Stimulated activated effector memory CD8-positive, alpha-beta T cell treated with anti-CD3 and anti-CD28 coated beads, Interleukin-12 subunit alpha, Interleukin-12 subunit beta, amount 100 ng/mL, for 72 hours (primary cell): ENCODE results near the gene SMCO4.
"Not testable (repeated sequence)": the region's sequence is repeated elsewhere in the genome, so short reads cannot be mapped to it uniquely, and the experiment has no call there.

Experiments used
- ATAC-seq: fragments of 150-1000 bp; cut with Tn5 transposase; 2 replicates; pipeline ENCODE4 v1.10.0; 2021
- DNase-seq, 2 donors: peaks; one replicate each; pipeline ENCODE4 v3.0.0; 2021 to 2022; ENCODE audit warnings: low spot score in 2 of 2
- H3K27ac Mint-ChIP-seq: one replicate; pipeline ENCODE4 v1.8.0; 2022; ENCODE audit warnings: mild to moderate bottlenecking, mixed read lengths
- H3K36me3 Mint-ChIP-seq: one replicate; pipeline ENCODE4 v1.8.0; 2022; ENCODE audit warnings: mild to moderate bottlenecking, mixed read lengths
- H3K4me1 Mint-ChIP-seq: one replicate; pipeline ENCODE4 v1.8.0; 2022; ENCODE audit warnings: mixed read lengths
- H3K4me3 Mint-ChIP-seq: one replicate; pipeline ENCODE4 v1.8.0; 2022; ENCODE audit warnings: mild to moderate bottlenecking, mixed read lengths
- H3K9me3 Mint-ChIP-seq: one replicate; pipeline ENCODE4 v1.8.0; 2022; ENCODE audit warnings: mixed read lengths

SMCO4 gene

DNA sequence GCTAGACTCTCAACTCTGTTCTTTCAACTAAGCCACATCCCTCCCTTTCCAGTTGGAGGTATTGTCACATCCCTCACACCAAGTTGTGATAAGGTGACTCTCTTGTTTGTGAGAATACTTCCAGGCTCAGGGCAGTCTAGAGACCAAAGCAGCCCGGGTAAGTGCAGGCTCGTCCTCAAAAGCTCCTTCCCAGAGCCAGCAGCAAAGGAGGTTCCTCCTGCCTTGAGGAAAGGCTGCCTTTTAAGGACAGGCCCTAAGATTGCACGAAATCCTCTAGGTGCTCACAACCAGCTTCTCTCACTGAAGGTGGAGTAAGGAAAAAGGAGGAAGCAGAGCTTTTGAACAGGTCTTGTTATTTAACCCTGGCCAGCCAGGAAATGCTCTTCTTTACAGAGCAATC, 53.4 kb downstream of the SMCO4 start:
- no peak for ATAC-seq
- no peaks in the 10 kb centered on the region for H3K4me1 Mint-ChIP-seq
- no peaks in the 10 kb centered on the region for H3K9me3 Mint-ChIP-seq
- DNase-seq, result no peak
- H3K27ac Mint-ChIP-seq, result no peak overlapping the region
- H3K36me3 Mint-ChIP-seq, result no peaks in the 10 kb centered on the region
- no peak overlapping the region for H3K4me3 Mint-ChIP-seq

DNA sequence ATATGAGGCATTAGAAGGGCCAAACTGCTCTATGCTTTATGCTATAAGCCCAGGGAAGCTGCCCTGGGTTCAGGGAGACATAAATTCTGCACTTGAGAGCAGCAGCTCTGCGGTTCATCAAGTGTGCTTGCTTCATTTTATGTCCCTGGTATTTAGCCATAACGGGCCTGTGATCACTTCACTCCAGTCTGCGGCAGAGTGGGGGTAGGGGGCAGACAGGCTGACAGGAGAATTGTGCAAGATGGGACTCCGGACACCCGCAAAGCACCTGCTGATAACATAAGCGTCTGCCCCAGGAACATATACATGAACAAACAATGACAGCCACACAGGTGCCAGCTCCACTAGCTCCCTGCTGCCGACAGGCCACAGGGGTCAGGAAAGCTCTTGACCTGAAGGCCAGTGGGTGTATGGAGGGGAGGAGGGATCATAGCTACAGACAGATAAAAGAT, 56.1 kb downstream of the SMCO4 start:
- no peak overlapping the region for H3K4me3 Mint-ChIP-seq
- H3K4me1 Mint-ChIP-seq, result no peaks in the 10 kb centered on the region
- no peak overlapping the region for H3K27ac Mint-ChIP-seq
- ATAC-seq (no peak), DNase-seq (no peak)
- no peaks in the 10 kb centered on the region for H3K36me3 Mint-ChIP-seq
- no peaks in the 10 kb centered on the region for H3K9me3 Mint-ChIP-seq

DNA sequence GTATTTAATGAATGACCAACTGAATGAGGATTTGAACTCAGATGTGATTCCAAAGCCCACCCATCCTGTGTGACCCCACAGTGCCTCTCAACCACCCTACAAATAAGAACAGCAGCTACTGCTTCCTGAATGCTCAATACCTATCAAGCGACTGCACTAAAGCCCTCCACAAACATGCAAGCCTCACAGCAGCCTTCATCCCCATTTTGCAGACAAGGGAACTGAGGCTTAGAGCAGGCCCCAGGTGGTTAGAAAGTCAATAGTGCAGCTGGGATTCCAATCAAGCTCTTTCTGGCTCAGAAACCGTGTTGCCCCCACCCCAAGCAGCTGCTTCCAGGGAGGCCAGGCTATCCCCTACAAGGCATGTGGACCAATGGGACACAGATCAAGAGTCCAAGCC, 57.2 kb downstream of the SMCO4 start:
- ATAC-seq, result no peak
- no peak overlapping the region for H3K4me3 Mint-ChIP-seq
- H3K9me3 Mint-ChIP-seq, result no peaks in the 10 kb centered on the region
- H3K27ac Mint-ChIP-seq, result no peak overlapping the region
- DNase-seq, result no peak
- H3K4me1 Mint-ChIP-seq, result no peaks in the 10 kb centered on the region
- no peaks in the 10 kb centered on the region for H3K36me3 Mint-ChIP-seq

DNA sequence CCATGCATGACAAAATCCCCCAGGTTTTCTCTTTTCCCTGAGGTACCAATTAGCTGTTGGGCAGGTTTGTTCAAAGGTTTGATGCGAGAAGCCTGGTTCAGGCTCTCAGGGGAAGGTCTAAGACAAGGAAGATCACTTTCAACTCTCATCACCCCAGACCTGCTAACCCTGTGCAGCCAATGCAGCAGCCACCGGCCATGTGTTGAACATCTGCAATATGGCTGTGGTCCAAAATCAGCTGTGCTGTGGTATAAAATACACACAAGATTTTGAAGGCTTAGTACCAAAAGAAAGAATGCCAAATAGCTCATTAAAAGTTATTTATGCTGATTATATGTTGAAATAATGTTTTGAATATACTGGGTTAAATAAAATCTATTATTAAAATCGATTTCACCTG, 58.5 kb downstream of the SMCO4 start:
- Mint-ChIP-seq H3K27ac (no peak overlapping the region), H3K36me3 (no peaks in the 10 kb centered on the region), H3K4me3 (no peak overlapping the region), H3K4me1 (no peaks in the 10 kb centered on the region), H3K9me3 (no peaks in the 10 kb centered on the region)
- ATAC-seq (no peak), DNase-seq (no peak)

DNA sequence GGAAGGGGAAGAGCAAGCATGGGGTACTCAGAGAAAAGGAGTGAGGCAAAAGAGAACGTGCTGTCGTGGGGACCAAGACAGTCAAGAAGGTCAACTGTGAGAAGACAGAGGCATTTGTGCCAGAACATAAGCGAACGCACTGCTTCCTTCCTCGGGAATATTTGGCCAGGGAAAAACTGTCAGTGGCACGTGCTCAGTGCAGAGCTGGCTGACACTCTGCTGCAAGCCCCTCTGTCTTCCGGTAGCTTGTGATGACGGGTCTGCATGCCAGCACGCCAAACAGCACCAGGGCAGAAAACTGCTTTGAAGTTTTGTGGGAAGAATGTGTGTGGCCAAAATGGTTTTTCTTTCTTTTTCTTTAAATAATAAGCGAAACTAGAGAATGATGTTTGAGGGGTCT, 60.6 kb downstream of the SMCO4 start:
- no peaks in the 10 kb centered on the region for H3K4me1 Mint-ChIP-seq
- no peaks in the 10 kb centered on the region for H3K36me3 Mint-ChIP-seq
- DNase-seq (no peak), ATAC-seq (no peak)
- no peaks in the 10 kb centered on the region for H3K9me3 Mint-ChIP-seq
- peak overlapping the region; percentile 9 for H3K27ac Mint-ChIP-seq
- H3K4me3 Mint-ChIP-seq, result no peak overlapping the region

DNA sequence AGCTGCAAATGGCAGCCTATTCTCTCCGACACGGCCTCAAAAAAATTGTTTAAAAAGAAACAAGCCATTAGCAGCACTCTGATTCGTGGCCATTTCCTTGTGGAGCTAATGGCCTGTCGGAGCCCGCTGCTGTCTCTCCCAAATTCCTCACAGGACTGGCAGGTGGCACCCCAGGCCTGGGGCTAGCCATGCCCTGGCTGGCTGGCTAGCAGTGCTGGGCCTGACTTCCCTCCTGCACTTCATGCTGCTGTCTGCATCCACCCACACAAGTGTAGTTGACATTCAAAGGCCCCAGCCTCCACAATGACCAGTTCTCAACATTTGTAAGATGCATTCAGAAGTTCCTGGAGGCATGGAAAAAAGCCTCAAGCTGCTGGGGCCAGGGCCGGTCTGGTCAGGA, 61.5 kb downstream of the SMCO4 start:
- H3K4me3 Mint-ChIP-seq, result no peak overlapping the region

DNA sequence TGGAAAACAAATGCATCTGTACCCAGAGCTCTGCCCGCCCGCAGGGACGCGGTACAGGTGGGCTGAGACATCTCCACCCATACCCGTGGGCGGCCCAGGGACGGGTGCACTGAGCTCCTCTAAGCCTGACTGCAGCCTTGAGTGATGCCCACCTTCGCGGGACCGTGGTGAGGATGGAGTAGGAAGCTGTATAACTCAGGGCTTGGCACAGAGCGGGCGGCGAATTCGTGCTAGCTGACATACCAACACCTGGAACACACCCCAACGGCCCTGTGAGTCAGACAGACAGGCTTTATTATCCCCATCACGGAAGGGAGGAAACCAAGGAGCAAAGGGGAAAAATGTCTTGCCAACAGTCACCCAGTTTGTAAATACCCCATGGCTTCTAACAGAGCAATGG, 61.9 kb downstream of the SMCO4 start:
- Mint-ChIP-seq H3K4me3 (no peak overlapping the region), H3K27ac (peak overlapping the region; percentile 9), H3K36me3 (no peaks in the 10 kb centered on the region), H3K4me1 (no peaks in the 10 kb centered on the region), H3K9me3 (no peaks in the 10 kb centered on the region)
- ATAC-seq (no peak), DNase-seq (no peak)

More for the DNA sequence above, 61.5 kb downstream of the SMCO4 start:
- ATAC-seq (no peak), DNase-seq (no peak)
- Mint-ChIP-seq H3K4me1 (no peaks in the 10 kb centered on the region), H3K9me3 (no peaks in the 10 kb centered on the region), H3K36me3 (no peaks in the 10 kb centered on the region), H3K27ac (peak overlapping the region; percentile 9)

DNA sequence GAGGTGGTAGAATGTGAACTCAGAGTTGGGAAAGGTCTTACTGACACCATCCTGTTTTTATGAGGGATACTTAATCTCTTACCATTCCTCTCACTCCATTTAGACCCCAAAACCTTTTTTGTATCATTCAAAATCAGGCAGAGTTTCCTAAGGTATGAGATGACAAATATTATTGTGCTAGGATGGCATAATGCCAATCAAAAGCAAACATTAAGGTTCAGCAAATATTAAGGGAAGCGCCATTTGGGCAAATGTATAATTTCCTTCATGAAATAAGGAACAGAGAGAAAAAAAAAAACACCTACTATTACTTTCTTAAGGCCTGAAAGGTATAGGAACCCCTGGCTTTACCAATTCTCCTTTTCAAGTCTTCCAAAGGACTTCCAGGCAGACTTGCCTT, 62.4 kb downstream of the SMCO4 start:
- no peak overlapping the region for H3K27ac Mint-ChIP-seq
- H3K4me1 Mint-ChIP-seq, result no peaks in the 10 kb centered on the region
- H3K4me3 Mint-ChIP-seq, result no peak overlapping the region
- no peak for ATAC-seq
- DNase-seq, result no peak
- no peaks in the 10 kb centered on the region for H3K9me3 Mint-ChIP-seq
- no peaks in the 10 kb centered on the region for H3K36me3 Mint-ChIP-seq

DNA sequence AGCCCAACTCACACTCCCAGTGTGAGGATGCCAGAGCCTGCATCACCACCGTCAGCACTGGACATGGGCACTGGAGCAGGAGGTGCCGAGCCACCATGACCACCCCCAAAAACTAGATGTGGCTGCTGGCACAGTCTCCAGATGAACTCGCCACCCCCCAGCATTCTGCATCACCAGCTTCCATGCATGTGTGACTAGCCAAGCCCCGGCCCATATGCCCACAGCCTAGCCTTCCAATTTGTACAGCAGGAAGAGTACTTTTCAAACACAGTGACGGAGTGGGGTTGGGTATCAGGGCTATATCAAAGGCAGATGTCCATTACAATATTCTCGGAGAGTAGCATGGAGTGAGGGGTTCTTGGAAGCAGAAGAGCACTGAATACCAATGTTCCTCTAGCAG, 62.9 kb downstream of the SMCO4 start:
- Mint-ChIP-seq H3K9me3 (no peaks in the 10 kb centered on the region), H3K36me3 (no peaks in the 10 kb centered on the region), H3K4me1 (no peaks in the 10 kb centered on the region), H3K4me3 (no peak overlapping the region), H3K27ac (no peak overlapping the region)
- DNase-seq (no peak), ATAC-seq (no peak)

DNA sequence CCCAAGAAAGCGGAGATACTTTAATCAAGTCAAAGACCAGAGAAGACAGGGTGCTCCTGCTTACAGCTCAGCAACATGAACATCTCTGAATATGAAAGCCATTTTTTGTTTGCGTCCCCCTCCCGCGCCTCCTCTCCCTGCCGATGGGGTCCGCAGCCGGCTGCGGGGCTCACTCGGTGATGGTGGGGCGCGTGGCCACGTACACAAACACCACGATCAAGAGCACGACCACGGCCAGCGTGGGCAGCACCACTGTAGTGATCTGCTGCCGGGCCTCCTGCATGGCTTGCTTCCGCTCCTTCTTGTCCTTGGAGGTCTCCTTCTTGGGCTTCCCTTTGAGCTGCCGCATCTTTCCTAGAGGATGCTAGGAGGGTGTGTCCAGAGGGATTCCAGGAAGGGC, 64.3 kb downstream of the SMCO4 start:
- H3K9me3 Mint-ChIP-seq, result no peaks in the 10 kb centered on the region
- no peaks in the 10 kb centered on the region for H3K4me1 Mint-ChIP-seq
- no peaks in the 10 kb centered on the region for H3K36me3 Mint-ChIP-seq
- no peak overlapping the region for H3K4me3 Mint-ChIP-seq
- no peak for ATAC-seq
- no peak overlapping the region for H3K27ac Mint-ChIP-seq
- DNase-seq, result no peak

DNA sequence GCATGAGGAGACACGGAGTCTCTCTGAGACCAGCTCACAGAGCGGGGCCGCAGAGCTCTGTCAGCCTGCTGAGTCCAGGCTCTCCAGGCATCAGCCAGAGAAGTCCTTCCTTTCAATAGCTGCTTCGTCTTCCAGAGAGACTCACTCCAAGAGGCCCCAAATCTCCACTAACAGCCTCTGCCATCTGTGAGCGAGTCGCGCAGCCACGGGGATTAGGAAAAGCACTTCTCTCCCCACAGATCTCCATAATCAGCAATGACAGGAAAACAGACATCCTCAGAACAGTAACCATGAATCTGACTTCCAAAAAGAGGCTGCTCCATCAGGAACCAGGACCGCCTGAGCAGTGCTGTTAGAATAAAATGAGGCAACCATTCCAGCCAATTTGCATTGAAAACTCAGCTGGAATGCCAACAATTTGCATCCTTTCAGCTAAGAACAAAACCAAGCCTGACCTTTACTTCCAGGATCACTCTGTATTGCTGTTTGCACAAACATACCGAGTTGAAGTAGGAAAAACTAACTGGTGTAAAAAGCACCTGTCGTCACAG, 65.4 kb downstream of the SMCO4 start:
- no peak for DNase-seq
- Mint-ChIP-seq H3K27ac (no peak overlapping the region), H3K4me3 (no peak overlapping the region), H3K4me1 (no peaks in the 10 kb centered on the region), H3K36me3 (no peaks in the 10 kb centered on the region), H3K9me3 (no peaks in the 10 kb centered on the region)
- ATAC-seq, result no peak

DNA sequence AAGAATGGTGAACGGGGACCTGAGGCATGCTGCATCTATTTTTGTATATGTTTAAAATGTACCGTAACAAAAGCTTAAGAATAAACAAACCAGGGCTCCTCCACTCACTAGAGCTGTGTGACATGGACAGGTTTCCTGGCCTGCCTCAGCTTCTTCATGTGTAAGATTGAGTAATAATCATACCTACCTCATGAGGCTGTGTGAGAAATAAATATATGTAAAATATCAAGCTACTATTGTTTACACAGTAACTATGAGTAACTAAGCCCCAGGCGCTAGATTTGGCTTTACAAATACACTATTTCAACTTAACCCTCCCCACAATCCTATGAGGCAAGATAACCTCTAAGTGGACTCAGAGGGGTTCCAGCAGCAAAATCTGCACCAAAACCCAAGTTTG, 66.4 kb downstream of the SMCO4 start:
- Mint-ChIP-seq H3K27ac (no peak overlapping the region), H3K9me3 (no peaks in the 10 kb centered on the region), H3K36me3 (no peaks in the 10 kb centered on the region), H3K4me1 (no peaks in the 10 kb centered on the region), H3K4me3 (no peak overlapping the region)
- no peak for DNase-seq
- no peak for ATAC-seq

DNA sequence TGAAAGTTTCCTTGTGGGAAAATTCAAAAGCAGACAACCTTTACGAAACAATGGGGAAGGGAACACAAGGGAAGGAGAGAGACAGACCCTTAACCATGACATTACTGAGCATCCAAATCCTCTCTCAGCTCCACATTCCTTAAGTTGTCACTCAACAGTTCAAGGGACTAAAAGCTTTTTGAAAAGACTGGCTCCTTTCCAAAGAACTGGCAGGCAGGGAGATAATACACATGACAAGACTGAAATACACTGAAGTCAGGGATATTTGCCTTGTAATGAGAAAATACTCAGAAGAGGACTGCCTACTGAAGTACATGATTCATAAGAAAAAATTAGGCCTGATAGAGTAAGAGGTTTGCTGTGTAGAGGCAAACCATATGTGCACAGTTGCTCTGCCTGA, 69.1 kb downstream of the SMCO4 start:
- Mint-ChIP-seq H3K4me3 (no peak overlapping the region), H3K36me3 (no peaks in the 10 kb centered on the region), H3K27ac (no peak overlapping the region), H3K4me1 (no peaks in the 10 kb centered on the region), H3K9me3 (no peaks in the 10 kb centered on the region)
- no peak for ATAC-seq
- DNase-seq, result no peak

DNA sequence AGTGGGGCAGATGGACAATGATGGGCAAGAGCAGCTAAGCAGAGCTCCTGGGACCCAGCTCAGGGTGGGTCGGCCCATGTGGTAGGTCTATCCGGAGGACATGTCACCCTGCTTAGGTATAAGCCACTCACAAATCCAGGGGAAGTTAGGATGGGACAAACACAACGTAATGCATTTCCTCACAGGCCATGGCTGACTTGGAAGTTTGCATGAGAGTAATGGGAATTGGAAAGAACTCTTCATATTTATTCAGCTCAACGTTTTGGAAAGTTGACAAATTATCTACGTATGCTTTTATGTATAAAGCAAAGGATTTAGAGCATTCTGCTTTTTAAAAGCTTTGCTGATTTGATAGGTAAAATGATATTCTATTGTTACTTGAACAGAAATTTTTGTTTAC, 74.9 kb downstream of the SMCO4 start:
- H3K4me1 Mint-ChIP-seq, result no peaks in the 10 kb centered on the region
- H3K4me3 Mint-ChIP-seq, result no peak overlapping the region
- H3K9me3 Mint-ChIP-seq, result no peaks in the 10 kb centered on the region
- H3K27ac Mint-ChIP-seq, result no peak overlapping the region
- DNase-seq (no peak), ATAC-seq (no peak)
- no peaks in the 10 kb centered on the region for H3K36me3 Mint-ChIP-seq

DNA sequence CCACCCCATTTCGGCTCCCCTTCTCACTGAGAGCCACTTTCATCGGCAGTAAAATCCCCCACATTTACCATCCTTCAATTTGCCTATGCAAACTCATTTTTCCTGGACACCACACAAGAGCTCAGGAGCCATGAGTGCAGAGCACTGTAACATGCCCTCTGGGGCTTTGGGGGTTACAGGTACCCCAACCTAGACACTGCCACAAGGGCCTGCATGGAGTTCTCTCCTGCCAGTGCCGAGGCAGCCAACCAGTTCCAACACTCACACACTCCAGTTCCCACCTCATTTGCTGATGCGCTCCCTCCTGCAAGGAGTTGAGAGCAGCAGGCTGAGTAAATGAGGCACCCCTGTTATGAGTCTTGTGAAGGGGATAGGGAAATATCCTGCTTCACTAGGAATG, 76.1 kb downstream of the SMCO4 start:
- no peaks in the 10 kb centered on the region for H3K9me3 Mint-ChIP-seq
- no peak overlapping the region for H3K27ac Mint-ChIP-seq
- no peaks in the 10 kb centered on the region for H3K4me1 Mint-ChIP-seq
- DNase-seq (no peak), ATAC-seq (peak; percentile 44)
- H3K36me3 Mint-ChIP-seq, result no peaks in the 10 kb centered on the region
- H3K4me3 Mint-ChIP-seq, result no peak overlapping the region

DNA sequence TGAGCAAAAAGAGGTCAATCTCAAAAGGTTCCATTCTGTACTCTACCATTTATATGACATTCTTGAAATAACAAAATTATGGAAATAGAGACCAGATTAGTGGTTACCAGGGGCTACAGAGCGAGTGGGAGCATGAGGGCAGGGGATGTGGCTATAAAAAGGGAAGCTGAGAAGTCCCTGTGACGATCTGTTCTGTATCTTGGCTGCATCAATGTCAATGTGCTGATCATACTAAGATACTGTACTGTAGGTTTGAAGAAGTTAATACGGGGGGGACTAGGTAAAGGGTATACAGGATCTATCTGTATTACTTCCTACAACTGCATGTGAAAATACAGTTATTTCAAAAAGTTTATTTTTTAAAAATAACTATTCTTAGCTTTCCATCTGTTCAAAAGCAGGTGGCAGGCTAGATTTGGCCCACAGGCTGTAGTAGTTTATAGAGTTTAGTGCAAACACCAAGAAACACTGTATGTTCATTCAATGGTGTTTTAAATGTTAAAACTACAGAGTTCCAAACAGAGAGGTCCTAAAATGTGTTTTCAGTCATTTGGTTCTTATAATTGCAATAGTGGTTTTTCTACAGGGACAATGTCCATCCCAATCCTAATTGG, 78.2 kb downstream of the SMCO4 start:
- Mint-ChIP-seq H3K36me3 (no peaks in the 10 kb centered on the region), H3K4me3 (no peak overlapping the region), H3K9me3 (no peaks in the 10 kb centered on the region), H3K4me1 (no peaks in the 10 kb centered on the region), H3K27ac (no peak overlapping the region)
- ATAC-seq, result no peak
- DNase-seq, result no peak

DNA sequence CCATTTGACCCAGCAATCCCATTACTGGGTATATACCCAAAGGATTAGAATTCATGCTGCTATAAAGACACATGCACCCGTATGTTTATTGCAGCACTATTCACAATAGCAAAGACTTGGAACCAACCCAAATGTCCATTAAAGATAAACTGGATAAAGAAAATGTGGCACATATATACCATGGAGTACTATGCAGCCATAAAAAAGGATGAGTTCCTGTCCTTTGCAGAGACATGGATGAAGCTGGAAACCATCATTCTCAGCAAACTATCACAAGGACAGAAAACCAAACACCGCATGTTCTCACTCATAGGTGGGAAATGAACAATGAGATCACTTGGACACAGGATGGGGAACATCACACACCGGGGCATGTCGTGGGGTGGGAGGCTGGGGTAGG, 79.5 kb downstream of the SMCO4 start:
- not testable (repeated sequence) for H3K4me3 Mint-ChIP-seq, H3K27ac Mint-ChIP-seq, ATAC-seq, H3K4me1 Mint-ChIP-seq, H3K36me3 Mint-ChIP-seq, H3K9me3 Mint-ChIP-seq, DNase-seq
